NCI-H1092 (cell line): Measurements from ENCODE around the gene SASS6.
A peak's percentile ranks its signal among the peaks of the same experiment; 100 is the strongest.

Source experiments
- DNase-seq: peaks from one replicate; lab custom pipeline; 2025; lab: John Stamatoyannopoulos, UW

SASS6 gene, protein sequence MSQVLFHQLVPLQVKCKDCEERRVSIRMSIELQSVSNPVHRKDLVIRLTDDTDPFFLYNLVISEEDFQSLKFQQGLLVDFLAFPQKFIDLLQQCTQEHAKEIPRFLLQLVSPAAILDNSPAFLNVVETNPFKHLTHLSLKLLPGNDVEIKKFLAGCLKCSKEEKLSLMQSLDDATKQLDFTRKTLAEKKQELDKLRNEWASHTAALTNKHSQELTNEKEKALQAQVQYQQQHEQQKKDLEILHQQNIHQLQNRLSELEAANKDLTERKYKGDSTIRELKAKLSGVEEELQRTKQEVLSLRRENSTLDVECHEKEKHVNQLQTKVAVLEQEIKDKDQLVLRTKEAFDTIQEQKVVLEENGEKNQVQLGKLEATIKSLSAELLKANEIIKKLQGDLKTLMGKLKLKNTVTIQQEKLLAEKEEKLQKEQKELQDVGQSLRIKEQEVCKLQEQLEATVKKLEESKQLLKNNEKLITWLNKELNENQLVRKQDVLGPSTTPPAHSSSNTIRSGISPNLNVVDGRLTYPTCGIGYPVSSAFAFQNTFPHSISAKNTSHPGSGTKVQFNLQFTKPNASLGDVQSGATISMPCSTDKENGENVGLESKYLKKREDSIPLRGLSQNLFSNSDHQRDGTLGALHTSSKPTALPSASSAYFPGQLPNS

DNA sequence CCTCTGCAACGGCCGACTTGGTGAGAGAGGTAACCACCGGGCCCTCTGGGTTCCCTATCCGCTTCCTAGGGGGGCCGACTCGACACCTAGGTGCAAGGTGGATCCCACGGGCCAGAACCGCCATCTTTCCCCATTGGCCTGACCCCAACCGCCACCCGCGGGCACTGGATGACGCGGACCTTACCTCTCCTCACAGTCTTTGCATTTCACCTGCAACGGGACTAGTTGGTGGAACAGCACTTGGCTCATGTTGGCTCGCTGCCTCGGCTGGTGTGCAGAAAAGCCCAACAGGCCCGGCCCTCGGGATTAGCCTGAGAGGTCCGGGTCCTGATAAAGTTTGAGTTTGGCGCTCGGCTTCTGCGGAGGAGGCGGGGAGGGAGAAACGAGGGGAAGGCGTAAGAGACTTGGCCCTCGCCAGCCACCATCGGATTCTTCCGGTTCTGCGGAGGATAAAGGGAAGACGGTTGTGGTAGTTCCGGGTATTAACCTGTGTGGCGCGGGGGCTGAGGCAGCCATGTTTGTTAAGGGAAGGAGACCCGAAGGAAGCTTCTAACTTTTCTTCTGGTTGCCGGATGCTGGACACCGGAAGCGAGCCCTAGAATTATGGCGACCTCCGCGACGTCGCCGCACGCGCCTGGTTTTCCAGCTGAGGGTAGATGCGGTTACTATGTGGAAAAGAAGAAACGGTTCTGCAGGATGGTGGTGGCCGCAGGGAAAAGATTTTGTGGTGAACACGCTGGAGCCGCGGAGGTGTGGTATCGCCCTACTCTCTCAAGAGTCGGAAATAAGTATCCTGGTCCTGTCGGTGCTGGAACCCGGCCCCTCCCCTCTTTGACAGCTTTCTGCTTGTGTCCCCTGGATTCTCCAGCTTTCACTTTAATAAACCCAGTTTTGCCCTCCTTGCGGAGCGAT, at the start of gene SASS6, which contains the start of gene TRMT13:
SASS6 (minus strand) TSS at position 365 of the 912 bp plus-strand sequence; CDS start at position 249, 116 bp downstream.
TRMT13 (plus strand) TSS at position 598 of the 912 bp plus-strand sequence; CDS start at position 604, 6 bp downstream.
- DNase-seq, result peak; percentile 95

DNA sequence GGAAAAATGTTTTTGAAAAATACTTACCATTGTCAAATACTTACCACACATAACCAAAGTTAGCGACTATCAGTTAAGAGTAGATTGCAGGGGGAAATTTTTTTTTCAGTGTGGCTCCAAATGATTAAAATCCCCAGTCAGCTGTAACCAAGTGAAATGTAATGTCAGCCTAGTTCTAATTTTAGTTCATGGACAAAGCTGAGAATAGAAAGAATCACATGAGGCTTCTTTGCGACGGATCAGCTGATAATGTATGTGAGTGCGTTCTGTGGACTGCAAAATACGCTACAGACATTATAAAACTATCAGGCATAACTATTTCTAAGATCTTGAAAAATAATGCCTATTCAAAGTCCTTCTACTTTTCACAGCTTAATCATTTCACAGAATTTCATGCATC, 45.4 kb upstream of the SASS6 start, which contains the start of gene LRRC39:
LRRC39 (minus strand) TSS at position 166 of the 400 bp plus-strand sequence. CDS start 9,740 bp downstream, outside the sequence.
- no peak for DNase-seq

DNA sequence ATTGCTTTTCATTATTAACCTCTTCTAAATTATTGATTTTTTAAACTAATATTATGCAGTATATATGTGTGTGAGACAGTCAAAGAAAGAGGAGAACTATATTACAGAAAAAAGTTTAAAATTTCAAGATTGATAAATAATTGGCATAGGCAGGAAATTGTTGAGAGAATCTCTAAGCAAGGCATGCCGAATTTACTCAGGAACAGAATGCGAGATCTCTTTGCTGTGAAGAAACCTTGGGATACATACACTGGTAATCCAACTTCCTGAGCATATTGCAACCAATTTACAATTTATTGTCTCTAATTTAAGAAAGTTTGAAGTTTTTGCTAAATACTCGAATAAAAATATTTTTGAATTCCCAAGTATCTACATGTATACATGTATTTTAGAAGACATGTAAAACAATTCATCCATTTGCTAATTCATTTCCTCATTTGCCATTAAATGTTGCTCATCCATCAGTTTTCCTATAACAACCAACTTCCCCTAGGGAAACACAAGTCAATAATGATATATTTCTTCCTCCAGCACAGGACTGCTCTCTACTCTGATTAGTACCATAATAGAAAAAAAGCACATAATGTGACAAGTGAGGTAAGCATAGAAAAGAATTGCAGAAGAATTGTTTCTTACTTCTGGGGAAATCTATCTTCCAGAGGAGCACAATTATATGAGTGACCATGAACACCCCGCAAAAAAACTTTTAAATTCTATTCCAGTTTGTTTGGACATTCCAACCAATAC, 44.7 kb upstream of the SASS6 start:
- no peak for DNase-seq

DNA sequence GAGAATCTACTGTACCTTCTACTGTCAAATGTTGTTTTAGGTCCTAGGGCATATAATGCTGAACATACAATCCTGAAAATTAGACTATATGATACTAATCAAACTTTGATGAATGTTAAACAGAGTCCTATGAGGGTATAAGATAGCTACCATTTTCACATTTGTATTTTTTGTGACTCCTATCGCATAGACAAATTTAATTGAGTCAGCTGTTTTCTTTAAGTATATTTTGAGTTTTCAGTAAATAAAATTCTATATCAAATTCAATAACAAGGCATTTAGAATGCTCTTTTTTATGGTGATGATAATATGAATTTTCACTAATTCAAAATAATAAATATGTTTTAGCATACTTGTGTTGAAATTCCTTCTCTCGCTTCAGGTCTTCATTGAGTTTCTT, 35.3 kb upstream of the SASS6 start:
- no peak for DNase-seq

DNA sequence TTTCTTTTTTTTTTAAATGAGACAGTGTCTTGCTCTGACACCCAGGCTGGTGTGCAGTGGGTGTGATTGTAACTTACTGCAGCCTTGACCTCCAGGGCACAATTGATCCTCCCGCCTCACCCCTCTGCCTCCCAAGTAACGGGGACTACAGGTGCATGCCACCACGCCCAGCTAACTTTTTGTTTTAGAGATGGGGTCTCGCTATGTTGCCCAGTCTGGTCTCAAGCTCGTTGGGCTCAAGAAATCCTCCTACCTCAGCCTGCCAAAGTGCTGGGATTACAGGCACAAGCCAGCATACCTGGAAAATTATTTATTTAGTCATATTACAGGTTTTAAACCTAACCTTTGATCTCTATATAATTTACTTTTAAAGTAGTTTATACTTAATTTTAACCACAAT, 32.0 kb upstream of the SASS6 start:
- DNase-seq, result no peak

DNA sequence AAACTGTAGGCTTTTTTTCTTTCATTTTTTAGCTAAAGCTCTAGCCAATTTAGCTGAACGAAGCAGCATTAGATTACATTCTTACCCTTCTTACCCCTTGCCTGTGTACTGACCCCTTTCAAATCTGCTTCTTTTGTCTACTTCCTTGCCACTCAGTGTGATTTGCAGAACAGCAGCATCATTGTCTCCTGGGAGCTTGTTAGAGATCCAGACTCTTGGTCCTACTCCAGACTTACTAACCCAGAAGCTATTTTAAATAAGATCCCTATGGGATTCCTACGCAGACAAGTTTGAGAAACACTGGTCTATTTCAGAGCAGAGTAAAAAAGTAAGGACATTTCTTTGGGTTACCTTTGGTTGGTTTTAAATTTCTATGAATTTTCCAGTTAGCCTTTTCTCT, 31.5 kb upstream of the SASS6 start:
- no peak for DNase-seq

DNA sequence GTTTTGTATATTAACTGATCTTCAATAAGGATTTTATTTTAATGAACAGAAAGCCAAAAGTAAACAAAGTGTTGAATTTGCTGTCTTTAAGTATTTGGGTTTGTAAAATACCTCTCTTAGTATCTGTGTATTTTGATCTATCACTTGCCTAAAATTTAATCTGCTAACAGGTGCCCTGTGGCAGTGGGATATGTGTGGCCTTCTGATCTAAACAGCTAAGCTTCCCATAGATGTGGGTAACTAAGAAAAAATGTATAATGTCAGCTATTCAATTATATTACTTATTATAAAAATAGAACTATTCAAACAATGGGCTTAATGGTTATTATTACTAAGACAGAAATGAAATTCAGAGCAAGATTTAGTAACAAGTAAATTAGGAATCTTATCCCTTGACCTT, 30.2 kb upstream of the SASS6 start:
- no peak for DNase-seq

DNA sequence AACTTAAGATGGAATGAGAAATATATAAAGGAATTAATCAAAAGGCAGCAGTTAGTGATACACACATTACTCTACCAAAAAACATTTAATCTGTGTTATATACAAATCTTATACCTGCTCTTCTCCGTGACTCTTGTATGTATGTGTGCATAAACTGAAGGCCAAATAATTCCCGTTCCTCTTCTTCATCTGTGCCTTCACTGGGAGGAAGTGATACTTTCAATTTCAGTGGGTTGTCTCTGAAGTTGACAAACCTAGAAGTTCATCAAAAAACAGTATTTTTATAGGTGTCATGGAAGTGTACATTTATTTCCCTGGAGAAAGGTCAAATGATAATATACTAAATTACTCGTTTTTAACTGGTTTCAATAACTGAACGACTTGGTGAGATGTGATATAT, 19.5 kb upstream of the SASS6 start:
- DNase-seq, result no peak

DNA sequence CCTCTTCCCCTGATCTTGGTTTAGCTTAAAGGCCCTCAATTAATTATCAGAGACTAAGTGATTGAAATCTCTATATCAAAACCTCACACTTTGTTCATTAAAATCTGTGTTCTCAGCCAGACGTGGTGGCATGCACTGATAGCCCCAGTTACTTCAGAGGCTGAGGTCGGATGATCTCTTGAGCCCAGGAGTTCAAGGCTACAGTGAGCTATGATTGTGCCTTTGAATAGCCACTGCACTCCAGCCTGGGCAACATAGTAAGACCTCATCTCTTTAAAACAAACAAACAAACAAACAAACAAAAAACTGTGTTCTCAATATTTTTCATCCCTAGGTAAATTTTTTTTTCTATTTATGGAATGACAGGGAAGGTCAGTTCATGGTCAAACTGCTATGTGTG, 18.9 kb upstream of the SASS6 start:
- DNase-seq, result no peak

DNA sequence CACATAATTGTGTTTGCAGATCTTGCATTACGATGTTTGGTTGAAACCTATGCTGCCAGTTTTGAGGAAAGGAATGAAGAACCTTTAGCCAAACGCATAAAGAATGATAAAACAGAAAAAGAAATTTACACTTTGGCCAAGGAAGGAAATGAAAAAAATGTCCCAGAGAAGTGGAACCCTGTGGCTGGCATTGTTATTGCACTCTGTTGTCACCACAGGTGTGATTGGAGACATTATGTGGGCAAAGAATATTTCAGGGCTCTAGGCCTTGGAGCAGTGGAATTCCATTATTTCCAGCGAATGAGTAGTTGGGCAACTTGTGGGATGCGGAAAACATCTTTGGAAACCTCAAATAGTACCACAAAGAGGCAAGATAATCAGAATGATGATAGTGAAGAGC, 15.1 kb upstream of the SASS6 start:
- DNase-seq, result no peak

DNA sequence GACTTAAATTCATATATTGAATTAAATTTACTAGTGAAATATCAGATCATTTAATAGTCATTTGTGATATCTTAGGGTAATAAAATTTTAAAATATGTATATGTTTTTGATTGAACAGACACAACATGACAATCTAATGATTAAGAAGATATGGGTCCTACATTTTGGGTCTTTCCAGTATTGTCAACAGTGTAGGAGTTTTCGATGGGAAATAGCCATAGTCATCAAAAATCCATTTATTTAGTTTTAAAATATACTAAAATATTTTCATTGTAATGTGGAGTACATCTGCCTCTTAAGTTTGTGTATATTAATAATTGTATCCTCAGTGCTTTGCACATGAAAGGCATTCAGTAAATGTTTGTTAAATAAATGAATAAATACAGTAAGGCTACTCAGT, 14.2 kb upstream of the SASS6 start:
- no peak for DNase-seq

DNA sequence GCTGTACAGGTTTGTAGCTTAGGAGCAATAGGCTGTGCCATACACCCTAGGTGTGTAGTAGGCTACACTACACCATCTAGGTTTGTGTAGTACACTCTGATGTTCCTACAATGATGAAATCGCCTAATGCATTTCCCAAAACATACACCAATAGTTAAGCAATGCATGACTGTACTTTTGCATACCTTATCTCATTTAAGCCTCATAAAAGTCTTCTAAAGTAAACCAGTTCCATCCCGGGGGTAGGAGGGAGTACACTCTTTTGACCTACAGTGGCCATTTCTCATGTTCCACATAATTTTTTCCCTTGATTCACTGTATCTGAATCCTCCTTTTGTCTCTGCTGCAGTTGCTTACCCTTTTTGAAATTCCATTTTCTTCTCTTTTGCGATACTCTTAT, 12.4 kb upstream of the SASS6 start:
- DNase-seq, result no peak

DNA sequence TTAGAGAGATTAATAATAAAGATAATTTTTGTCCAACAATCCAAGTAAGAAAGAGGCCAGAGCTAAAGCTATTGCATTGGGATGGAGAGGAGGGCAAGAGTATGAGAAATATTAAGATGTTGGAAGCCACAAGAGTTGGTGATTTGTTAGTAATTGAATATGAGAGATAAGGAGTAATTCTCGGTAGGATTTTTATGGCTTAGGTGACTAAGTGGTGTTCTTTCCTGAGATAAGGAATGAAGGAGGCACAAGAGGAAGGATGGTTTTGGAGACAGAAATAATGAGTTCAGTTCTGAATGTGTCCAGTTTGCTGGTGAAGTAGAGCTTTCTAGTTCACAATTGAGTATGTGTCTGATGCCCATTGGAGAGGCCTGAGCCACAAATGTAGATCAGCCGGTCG, 9.6 kb upstream of the SASS6 start:
- DNase-seq, result no peak

DNA sequence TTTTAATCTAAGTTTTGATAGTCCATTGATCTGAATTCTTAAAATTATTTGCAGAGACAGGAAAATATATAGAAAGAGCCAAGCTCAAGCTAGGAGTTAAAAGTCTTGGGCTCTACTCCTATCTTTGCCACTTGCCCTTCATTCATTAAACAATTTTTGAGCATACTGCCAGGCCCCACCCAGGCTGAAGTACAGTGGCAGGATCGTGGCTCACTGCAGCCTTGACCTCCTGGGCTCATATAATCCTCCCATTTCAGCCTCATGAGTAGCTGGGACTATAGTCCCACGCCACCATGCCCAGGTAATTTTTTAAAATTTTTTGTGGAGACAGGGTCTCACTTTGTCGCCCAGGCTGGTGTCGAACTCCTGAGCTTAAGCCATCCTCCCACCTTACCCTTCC, 8.5 kb upstream of the SASS6 start:
- DNase-seq, result no peak

DNA sequence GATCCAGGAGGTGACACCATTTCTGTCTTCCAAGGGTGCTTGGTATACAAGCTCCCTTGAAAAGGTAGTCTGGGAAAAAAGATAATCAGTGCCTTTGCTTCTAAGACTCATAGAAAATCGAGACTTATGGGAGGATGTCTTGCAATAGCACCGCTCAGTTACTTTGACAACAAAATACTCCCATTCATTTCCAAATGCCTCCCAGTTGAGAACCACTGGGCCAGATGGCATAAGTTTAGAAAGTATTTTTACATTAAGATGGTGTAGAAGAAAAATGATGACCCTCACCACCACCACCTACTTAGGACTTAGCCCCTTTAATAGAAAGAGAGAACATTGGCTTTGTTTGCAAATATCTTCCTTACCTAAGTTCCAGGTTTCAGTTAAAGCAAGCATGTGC, 4.9 kb upstream of the SASS6 start:
- no peak for DNase-seq

DNA sequence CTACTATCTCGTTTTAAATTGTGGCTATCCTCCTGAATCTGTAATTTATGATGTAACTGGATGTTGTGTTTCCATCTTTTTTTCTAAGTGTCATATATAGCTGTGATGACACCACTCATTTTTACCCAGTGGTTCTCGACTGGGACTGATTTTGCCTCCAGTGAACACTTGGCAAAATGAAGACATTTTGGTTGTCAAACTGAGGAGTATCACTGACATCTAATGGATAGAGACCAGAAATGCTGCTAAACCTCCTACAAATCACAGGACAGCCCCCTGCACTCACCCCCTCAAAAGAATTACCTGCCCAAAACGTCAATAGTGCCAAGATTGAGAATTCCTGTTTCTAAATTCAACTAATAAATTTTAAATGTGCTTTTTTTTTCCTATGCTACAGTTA, 2.1 kb upstream of the SASS6 start:
- no peak for DNase-seq

DNA sequence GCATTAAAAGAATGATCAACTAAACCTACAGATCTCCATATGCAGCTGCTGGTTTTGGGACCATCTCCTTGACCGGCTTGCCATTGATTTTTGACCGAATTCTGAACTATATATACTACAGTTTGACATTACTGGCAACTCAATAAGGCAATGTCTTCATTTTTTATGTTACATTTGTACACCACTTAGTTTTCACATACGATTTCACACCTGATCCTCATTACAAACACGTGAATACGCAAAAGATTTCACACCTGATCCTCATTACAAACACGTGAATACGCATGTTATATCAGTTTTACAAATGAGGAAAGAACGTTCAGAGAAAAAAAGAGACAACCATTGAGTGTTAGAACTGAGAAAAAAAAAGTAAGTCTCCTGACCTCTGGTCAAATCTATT, 1.1 kb downstream of the SASS6 start:
- no peak for DNase-seq

DNA sequence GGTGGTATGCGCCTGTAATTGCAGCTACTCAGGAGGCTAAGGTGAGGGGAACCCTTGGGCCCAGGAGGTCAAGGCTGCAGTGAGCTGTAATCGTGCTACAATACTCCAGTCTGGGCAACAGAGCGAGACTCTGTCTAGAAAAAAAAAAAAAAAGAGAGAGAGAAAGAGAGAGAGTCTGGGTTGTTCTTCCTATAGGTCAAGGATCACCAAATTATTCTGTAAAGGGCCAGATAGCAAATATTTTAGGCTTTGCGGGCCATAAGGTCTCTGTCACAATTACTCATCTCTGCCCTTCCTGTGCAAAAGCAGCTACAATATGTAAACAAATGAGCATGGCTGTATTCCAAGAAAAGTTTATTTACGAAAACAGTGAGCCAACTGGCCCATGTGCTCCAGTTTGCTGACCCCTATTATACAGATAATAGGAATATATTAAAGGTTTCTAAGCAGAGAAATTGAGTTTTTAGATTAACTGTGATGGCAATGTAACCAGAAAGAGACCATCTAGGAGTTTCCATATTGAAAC, 2.1 kb downstream of the SASS6 start:
- no peak for DNase-seq

DNA sequence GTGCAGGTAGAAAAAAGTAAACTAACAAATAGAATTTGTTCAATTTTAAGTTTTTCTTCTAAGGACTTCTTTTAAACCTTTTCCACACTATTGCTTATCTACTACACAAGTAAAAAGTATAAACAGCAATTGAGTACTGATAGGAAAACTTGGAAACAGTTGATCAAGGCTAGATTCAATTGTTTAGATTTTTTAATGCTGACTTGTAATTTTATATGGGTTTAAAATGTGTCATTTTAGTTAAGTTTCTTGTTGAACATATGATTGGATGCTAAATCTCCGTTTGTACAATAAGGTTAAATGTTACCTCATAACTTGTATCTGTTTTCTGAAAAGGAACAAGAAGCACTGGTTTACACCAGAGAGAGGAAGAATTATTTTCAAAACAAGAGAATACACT, 5.5 kb downstream of the SASS6 start:
- no peak for DNase-seq

DNA sequence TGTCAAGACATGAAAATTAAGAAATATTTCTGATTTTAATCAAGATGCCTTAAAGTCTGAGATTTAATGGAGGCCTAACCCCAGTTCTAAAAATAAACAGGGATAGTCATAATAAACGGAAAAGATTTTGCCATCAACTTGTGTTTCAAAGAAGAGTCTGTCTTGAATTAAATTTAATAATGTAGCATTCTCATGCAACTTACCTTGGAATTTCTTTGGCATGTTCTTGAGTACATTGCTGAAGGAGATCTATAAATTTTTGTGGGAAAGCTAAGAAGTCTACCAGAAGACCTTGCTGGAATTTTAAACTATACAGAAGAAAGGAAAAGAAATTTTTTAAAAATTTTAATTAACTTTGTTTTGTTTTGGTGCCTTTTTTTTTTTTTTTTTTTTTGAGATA, 10.6 kb downstream of the SASS6 start:
- no peak for DNase-seq

DNA sequence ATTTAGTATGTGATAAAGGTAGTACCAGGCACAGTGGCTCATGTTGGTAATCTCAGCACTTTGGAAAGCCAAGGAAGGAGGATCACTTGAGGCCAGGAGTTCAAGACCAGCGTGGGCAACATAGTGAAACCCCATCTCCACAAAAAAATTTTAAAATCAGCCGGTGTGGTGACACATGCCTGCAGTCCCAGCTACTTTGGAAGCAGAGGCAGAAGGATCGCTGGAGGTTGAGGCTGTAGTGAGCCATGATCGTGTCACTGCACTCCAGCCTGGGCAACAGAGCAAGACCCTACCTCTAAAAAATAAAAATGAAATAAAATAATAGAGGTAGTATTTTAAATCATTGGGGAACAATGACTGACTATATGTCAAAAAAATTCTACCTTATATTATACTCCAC, 17.2 kb downstream of the SASS6 start:
- no peak for DNase-seq
